ENCODE data around the gene NCK1. TPM values are rescaled to one million over a fixed set of nuclear protein-coding genes. Genes with fewer than 3 reads are reported as not detected.
A peak's percentile ranks its signal among the peaks of the same experiment; 100 is the strongest.

NCK1 gene
- total and polyA plus RNA-seq, 9 of the 15 experiments (the other 6 are each of a cell fraction or from before 2014, with no cell fraction given) = 17.3 to 30.5 (median 25.0) TPM

GRCh38 chr3:136957751-136958288 is 95.8 kb downstream of the NCK1 start, which contains the start of gene IL20RB (continued):
- TF ChIP-seq MITF (IDR thresholded peaks at IDR 0.05) (no peak), FOS (IDR thresholded peaks at IDR 0.05; ENCODE audit: extremely low read depth, insufficient read length) (no peak), ETV6 (IDR thresholded peaks at IDR 0.05; ENCODE audit: borderline replicate concordance in 1 of 2, low read depth in 2 of 2, low read length in 1 of 2) (no peak), ETV6 (CRISPR knock-in tag; IDR thresholded peaks at IDR 0.05; ENCODE audit: borderline replicate concordance) (no peak), CEBPB (tag; IDR thresholded peaks at IDR 0.05) (peak; percentile 84), ARNT (IDR thresholded peaks at IDR 0.05) (peak in 1 of 2 experiments; percentile 91; a peak in 2 of 4 replicates), CHD4 (IDR thresholded peaks at IDR 0.05; ENCODE audit: insufficient read depth, insufficient replicate concordance, low read depth, low read length, poor library complexity, severe bottlenecking) (no peak), SRF (CRISPR knock-in tag; IDR thresholded peaks at IDR 0.05) (peak in 1 of 2 experiments; percentile 51; a peak in 2 of 4 replicates), ILF3 (IDR thresholded peaks at IDR 0.05; ENCODE audit: borderline replicate concordance) (no peak), SMARCA4 (IDR thresholded peaks at IDR 0.05) (peak; percentile 17; the same call in 1 of the 2 replicates), HMBOX1 (IDR thresholded peaks at IDR 0.05) (no peak), SAFB (IDR thresholded peaks at IDR 0.05; ENCODE audit: borderline replicate concordance, low read depth, low read length) (no peak)
- TF ChIP-seq, protein P1, sequence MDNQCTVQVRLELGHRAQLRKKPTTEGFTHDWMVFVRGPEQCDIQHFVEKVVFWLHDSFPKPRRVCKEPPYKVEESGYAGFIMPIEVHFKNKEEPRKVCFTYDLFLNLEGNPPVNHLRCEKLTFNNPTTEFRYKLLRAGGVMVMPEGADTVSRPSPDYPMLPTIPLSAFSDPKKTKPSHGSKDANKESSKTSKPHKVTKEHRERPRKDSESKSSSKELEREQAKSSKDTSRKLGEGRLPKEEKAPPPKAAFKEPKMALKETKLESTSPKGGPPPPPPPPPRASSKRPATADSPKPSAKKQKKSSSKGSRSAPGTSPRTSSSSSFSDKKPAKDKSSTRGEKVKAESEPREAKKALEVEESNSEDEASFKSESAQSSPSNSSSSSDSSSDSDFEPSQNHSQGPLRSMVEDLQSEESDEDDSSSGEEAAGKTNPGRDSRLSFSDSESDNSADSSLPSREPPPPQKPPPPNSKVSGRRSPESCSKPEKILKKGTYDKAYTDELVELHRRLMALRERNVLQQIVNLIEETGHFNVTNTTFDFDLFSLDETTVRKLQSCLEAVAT (IDR thresholded peaks at IDR 0.05) = 0 out of 4 replicates have a peak, but pooled peaks of 1 of the 2 experiments have one; percentile 25
- TF ChIP-seq, protein P2, sequence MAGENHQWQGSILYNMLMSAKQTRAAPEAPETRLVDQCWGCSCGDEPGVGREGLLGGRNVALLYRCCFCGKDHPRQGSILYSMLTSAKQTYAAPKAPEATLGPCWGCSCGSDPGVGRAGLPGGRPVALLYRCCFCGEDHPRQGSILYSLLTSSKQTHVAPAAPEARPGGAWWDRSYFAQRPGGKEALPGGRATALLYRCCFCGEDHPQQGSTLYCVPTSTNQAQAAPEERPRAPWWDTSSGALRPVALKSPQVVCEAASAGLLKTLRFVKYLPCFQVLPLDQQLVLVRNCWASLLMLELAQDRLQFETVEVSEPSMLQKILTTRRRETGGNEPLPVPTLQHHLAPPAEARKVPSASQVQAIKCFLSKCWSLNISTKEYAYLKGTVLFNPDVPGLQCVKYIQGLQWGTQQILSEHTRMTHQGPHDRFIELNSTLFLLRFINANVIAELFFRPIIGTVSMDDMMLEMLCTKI (IDR thresholded peaks at IDR 0.05; ENCODE audit: partially characterized antibody) = no peak
- TF ChIP-seq, protein P3, sequence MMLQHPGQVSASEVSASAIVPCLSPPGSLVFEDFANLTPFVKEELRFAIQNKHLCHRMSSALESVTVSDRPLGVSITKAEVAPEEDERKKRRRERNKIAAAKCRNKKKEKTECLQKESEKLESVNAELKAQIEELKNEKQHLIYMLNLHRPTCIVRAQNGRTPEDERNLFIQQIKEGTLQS (IDR thresholded peaks at IDR 0.05) = peak; percentile 97
- TF ChIP-seq, protein P3 (CRISPR knock-in tag; conservative IDR thresholded peaks at IDR 0.05) = peak; percentile 75
- TF ChIP-seq, protein P4, sequence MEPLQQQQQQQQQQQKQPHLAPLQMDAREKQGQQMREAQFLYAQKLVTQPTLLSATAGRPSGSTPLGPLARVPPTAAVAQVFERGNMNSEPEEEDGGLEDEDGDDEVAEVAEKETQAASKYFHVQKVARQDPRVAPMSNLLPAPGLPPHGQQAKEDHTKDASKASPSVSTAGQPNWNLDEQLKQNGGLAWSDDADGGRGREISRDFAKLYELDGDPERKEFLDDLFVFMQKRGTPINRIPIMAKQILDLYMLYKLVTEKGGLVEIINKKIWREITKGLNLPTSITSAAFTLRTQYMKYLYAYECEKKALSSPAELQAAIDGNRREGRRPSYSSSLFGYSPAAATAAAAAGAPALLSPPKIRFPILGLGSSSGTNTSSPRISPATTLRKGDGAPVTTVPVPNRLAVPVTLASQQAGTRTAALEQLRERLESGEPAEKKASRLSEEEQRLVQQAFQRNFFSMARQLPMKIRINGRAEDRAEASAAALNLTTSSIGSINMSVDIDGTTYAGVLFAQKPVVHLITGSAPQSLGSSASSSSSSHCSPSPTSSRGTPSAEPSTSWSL (CRISPR knock-in tag; IDR thresholded peaks at IDR 0.05; ENCODE audit: borderline replicate concordance) = no peak
